GM21515 (cell line): ENCODE data around the gene CYFIP2.

Experiments
- ATAC-seq: cut with Tn5 transposase; IDR thresholded peaks from one replicate; pipeline ENCODE4 v1.9.1; 2021; ENCODE audit not compliant: unreplicated experiment

CYFIP2 gene

DNA sequence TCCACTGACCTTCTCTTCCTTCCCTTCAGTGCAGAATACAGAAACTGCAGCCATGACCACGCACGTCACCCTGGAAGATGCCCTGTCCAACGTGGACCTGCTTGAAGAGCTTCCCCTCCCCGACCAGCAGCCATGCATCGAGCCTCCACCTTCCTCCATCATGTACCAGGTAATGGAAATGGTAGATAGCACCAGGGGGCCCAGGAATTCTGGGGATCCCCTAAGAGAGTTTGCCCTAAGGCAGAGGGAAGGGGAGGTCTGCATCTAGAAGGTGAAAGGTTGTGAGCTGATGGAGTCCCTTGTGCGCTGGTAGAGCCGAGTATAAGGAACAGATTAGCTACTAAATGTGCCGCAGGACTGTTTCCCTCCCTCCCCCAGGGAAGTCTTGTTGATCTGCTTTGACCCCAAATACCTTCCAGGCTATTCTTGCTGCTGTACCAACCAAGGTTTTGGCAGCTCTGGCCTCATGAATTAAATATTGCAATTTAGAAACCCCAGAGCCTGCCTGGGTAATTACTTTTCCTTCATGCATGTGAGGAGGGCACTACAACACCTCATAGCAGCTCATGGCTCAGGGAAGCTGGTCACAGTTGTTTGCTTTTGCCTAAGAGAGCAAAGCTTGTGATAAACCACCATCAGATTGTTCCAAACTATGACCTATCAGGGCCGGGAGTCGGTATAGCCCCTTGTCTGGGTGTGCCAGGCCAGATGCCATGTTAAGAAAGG lies 19.6 kb downstream of the CYFIP2 start:
- ATAC-seq, result no peak

DNA sequence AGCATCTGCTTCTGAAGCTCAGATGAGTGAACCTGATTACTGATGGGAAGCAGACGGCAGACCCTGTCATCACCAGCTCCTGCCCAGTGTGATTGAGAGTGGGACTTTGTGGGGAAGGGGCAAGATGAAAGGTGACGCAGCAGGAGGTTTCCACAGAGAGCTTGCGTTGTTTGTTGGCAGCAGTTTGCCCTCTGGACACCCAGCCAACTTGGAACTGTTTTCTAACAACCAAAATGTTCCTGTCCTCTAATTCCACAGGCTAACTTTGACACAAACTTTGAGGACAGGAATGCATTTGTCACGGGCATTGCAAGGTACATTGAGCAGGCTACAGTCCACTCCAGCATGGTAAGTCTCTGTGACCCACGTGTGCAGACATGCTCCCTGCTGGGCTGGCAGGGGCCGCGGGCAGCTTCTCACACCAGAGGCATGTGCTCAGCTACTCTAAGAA lies 20.9 kb downstream of the CYFIP2 start:
- no peak for ATAC-seq

DNA sequence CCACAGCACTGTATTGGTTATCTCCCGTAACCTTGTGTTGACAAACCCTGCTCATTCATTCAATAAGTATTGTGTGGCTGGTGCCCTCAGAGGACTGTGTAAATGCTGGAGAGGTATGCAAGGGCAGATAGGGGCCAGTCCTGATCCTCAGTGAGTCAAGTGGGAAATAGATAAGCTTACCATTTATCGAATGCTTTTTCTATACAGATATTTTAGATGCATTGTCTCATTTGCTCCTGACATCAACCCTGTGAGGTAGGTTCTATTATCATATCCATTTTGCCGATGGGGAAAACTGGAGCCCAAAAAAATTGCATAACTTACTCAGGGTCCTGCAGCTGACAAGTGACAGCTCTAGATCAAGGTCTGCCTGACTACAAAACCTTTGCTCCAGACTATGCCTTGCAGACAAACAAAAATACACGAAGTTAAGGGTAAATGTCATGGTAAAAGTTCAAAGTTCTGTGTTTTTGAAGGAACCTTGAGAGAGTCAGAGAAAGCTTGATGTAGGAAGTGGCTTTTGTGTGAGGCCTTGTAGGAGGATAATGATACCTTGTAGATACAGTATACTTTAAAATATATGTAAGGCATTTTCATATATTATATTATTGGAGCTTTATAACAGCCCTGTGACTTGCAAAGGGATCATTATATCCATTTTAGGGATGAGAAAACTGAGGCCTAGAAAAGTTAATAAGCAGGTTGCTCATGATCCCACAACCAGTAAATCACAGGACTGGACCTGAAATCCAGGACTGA lies 22.7 kb downstream of the CYFIP2 start:
- ATAC-seq, result no peak

DNA sequence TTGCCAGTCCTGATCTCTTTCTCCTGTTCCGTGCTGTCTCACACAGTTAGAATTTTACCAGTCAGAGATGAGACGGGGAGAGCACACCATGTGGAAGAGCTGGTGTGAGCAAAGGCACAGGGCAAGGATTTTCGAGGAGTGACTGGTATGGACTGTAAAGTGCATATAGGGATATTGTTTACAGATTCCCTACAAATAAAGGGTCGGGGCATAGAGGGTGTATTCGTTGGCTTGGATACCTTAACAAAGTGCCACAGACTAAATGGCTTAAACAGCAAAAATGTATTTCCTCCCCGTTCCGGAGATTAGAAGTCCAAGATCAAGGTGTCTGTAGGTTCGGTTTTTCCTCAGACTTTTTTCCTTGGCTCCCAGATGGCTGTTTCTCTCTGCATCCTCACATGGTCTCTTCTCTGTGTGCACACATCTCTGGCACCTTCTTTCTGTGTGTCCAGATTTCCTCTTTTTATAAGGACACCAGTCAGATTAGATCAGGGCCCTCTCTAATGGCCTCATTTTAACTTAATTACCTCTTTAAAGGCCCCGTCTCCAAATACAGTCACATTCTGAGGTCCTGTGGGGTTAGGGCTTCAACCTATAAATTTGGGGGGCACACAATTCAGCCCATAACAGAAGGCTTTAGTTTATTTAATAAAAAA lies 23.4 kb downstream of the CYFIP2 start:
- no peak for ATAC-seq

DNA sequence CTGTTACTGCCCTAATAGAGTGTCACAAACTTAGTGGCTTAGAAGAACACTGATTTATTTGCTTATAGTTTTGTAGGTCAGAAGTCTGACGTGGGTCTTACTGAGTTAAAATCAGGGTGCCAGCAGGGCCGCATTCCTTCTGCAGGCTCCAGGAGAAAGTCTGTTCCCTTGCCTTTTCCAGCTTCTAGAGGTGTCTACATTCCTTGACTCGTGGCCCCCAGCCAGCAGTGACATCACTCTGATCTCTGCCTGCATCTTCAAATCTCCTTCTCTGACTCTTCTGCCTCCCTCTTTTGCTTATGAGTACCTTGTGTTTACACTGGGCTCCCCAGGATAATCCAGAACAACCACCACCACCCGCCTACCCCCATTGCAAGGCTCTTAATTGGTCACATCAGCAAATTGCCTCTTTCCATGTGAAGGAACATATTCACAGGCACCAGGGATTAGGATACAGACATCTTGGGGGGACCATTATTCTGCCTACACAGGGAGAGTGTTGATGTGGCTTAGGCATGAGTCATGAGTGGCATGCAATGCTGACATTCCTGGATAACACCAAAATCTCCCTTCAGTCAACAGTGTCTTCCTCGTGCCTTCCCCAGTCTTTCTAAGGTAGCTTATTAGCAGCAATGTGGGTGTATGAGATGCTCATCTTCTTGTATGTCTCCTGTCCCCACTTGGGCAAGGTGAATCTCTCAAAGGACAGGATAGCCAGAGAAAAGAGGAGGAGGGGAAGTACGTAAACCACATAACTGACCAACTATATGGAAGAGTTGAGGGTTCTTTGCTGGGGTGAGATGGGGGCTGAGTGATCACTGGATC lies 24.4 kb downstream of the CYFIP2 start:
- ATAC-seq, result no peak

DNA sequence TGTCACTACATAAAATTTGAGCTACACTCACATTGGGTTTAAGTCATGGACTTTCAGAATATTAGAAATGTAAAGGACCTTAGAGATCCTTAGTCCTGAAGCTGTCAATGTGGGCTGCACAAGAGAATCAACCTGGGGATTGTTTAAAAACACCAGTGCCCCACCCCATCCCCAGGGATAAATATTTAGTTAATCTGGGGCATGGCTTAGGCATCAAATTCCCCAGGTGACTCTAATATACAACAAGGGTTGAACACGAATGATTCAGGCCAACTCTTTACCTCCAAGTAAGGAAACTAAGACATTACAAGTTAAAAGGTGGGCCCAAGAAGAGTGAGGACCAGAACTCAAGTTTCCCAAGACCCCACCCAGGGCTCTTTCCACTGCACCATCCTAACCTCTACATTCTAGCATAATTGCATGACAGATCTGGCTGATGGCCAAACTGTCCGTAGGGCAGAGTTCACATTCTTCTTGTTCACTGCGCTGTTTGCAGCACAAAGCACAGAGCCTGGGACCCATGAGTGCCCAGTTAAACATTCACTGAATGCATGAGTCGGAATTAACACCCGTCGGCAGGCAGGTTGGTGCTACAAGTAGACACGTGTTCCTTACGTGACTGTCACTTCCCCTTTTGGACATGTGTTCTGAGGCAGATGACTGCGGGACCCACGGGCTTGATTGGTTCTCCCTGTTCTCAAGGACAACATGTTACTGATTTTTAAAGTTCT lies 25.2 kb downstream of the CYFIP2 start:
- ATAC-seq, result peak; percentile 72

DNA sequence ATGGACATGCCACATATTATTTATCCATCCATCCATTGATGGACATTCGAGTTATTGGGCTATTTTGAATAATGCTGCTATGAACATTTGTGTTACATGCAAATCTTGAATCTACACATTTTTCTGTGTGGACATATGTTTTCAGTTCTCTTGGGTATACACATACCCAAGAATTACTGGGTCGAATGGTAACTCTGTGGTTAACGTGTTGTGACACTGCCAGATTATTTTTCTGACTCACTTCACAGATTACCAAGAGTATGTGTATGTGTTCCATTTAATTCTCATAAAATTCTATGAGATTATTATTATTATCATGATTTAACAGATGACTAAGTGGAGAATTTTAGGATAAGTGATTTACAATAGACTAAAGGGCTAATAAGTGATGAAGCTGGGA lies 26.7 kb downstream of the CYFIP2 start:
- no peak for ATAC-seq

DNA sequence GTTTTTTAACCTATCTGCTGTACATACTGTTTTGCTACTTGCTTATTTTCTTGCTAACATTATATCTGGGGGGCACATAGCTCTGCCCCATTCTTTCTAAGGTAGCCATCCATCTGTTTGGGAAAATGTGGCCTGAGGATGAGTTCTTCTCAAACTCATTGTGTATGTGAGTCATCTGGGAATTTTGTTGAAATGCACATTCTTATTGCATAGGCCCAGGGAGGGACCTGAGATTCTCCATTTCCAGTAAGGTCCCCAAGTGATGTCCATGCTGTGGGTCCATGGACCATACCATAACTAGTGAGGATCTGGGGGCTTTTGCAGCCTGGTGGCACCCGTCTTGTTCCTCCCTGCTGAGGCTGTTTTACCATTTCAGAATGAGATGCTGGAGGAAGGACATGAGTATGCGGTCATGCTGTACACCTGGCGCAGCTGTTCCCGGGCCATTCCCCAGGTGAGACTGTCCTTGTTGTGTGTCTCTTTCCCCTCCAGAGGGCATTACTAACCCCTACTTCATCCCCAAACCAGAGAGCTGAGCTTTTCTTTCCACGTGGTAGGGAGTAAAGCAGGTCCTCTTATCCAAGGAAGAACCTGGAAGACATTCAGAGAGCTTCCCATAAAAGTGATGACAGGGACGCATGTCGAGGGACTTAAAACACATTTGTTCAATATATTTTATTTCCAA lies 28.6 kb downstream of the CYFIP2 start:
- no peak for ATAC-seq

DNA sequence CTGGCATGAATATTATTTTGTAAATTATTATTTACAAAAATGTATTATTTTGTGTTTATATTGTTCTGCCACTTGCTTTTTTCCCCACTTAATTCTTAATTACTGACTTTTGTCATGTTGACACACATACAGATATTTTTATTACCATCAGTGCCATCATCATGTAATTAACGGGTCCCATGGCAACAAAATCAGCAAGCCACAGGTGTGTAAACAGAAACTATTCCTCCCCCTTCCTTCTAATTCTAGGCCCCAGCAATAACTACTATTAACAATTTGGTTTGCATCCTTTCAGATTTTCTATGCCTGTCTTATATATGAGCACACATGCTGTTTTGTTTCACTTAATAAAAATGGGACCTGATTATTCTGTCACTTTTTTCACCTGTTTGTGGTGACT lies 29.3 kb downstream of the CYFIP2 start:
- no peak for ATAC-seq

DNA sequence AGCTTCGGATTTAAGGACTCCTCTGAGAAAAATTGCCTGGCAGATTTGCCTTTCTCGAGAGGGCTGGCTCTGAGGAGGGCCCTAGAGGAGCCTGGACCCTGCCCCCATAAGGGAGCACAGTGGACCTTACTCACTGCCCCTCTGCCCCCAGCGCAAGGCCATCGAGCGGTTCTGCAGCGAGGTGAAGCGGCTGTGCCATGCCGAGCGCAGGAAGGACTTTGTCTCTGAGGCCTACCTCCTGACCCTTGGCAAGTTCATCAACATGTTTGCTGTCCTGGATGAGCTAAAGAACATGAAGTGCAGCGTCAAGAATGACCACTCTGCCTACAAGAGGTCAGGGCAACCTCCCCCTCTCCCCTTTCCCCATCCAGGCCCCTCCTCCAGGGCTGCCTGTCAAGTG lies 34.6 kb downstream of the CYFIP2 start:
- no peak for ATAC-seq

DNA sequence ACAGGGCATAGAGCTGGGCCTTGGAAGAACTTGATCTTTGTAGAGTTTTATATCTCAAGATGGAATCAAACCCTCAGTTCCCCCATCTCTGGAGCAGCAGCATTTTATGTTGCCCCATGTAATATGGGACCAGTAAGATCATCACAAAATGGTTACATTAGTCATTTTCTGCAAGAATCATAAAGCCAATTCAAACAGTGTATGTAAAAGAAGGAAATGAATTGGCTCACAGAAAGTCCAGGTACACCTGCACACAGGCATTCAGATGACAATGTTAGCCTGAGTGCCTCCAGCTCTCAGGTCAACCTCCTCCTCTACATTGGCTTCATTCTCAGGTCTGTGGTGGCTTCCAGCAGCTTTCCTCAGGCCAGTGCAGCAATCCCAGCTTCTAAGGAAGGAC lies 35.1 kb downstream of the CYFIP2 start:
- ATAC-seq, result no peak

DNA sequence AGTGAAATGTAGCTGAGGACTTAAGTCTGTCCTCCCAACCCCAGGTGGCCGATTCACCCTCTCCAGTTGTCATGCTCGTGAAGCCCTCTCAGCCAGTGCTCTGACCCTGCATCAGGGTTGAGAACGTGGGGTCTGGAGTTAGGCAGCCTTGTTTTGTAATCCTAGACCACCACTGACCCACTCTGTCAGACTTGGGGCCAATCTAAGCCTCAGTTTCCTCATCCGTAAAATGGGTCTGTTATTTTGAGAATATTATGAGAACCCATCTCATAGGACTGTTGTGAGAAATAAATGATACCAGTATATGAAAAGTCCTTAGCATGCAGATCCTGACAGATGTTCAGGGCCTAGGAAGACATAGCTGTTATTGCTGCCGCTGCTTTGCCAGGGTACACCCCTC lies 37.1 kb downstream of the CYFIP2 start:
- no peak for ATAC-seq

DNA sequence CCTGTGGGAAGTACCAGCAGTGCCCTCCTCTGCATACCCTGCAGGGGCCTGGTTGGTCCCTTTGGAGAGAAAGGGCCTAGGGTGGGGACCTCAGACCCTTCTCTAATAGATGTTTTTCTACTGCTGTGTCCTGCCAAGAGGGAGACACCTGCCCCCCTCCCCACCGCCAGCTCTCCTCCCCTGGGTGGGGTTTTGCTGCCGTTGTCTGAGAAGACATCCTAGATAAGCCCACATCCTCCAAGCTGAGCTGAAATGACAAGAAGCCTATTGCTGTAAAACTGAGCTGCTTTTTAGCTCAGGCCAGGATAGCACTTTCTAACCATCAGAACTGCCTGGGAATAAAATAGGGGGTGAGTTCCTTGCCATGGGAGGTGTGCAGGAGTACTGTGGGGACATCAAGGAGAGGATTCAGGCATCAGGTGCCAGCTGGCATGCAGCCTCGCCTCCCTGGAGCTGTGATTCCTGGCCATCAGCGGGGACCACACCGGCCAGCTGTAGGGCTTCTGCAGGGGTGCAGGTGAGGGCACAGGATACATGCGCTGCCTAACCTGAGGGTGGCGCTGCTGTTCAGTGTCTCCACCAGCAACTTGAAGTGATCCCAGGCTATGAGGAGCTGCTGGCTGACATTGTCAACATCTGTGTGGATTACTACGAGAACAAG lies 37.9 kb downstream of the CYFIP2 start:
- no peak for ATAC-seq

DNA sequence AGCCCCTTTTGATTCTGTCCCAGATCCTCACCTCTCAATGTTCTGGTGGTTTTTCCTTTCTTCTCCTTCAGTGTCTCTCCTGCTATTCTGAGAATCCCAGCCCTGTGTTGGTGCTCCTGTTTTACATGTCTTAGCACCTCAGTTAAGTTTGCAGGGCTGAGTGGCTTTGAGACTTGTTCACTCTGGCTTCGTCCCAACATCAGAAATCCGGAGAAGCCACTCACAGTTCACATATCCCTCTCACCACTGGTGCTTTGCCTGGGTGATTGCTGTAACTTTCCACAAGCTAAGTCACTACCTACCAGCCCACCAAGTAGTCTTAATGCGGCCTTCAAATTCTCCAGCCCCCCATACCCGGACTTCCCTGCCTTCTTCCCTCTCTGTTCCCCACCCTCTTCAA lies 40.2 kb downstream of the CYFIP2 start:
- ATAC-seq, result no peak

DNA sequence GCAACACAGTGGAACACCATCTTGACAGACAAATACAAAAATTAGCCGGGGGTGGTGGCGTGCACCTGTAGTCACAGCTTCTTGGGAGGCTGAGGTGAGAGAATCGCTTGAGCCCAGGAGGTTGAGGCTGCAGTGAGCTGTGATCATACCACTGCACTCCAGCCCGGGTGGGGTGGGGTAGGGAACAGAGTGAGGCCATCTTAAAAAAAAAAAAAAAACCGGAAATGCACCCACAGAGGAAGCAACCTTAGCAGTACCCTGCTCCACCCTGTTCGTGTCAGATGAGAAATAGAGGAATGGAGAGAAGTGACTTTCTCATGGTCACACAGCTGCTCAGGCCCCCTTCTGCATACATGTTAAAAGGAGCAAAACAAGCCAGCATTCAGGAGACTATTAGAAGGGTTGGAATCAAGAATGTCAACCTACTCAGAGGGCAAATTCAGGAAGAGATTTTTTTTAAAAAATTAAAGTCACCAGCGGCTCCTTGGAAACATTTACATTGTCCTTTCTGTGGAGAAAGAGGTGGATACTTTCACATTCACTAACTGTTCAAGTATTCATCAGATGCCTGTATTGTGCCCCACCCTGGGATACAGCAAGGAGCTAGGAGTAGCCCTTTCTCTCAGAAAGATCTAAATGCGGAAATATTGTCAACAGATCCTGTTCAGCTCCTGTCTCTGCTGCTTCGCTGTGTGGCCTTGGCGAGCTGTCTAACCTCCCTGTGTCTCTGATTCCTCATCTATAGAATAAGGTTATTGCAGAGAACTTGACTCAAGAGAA lies 41.0 kb downstream of the CYFIP2 start:
- ATAC-seq, result peak; percentile 47

DNA sequence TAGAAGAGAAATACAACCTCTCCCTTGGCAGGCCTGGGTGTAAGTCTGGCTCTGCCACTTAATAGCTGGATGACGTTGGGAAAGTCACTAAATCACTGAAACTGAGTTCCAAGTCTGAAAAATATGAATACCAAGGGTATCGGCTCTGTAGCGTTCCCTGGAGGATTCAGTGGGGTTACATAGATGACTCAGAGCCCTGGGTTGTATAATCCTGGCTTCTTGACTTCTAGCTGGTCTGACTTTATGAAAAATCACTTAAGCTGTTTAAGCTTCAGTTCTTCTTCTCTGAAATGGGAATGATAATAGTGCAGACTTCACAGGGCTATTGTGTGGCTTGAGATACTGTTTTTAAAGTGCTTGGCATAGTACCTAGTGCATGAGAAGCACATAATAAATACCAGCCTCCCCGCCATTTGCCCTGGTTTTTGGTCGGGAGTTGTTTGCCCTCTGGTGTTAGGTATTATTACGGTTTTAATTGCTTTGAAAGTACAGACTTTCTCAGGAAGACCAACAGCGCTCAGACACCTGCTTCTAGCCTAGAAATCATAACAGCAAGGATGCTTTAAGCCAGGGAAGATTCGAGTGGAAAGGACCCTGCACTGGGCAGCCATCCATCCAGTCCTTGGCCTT lies 43.0 kb downstream of the CYFIP2 start:
- ATAC-seq, result no peak

DNA sequence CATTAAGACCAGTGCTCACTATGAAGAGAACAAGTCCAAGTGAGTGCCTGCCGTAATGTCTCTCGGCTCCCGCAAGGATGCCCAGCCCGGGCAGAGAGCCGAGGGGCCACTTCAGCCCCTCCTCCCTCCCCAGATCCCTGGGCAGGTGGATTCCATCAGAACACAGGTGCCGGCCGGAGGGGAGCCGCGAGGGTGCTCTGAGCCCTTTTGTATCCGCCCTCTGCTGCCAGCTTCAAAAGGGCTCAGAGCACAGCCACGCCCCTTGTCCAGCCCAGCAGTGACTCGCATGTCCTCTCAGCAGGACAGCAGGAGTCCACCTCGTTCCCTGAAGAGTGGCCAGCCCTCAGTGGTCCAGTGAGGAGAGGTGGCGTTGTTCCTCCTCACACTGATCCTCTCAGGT lies 43.9 kb downstream of the CYFIP2 start:
- ATAC-seq, result no peak

DNA sequence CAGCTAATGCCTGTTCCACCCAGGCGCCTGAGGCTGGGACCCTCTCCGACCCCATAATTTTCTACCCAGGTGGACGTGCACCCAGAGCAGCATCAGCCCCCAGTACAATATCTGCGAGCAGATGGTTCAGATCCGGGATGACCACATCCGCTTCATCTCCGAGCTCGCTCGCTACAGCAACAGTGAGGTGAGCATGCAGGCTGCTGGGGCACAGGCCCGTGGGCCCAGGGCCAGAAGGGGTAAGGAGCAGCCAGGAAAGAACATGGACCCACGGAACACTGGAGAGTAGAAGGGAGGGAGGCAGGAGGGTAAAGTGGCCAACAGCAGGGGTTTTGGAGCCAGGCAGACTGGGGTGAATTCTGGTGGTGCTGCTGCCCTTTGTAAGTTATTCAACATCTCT lies 45.7 kb downstream of the CYFIP2 start:
- ATAC-seq, result no peak
